CD14-positive monocyte (primary cell): ENCODE measurements around the gene GAD2. TPM values are rescaled to one million over a fixed set of nuclear protein-coding genes. Genes with fewer than 3 reads are reported as not detected.

Experiments
- DNase-seq, 3 donors: peaks; one replicate each; pipeline ENCODE4 v3.0.0-alpha.2; 2011 to 2022
- H2AFZ ChIP-seq: 2 replicates; pipeline ENCODE4 v1.6.0; 2012; ENCODE audit warnings: mild to moderate bottlenecking, low read depth, low read length, inconsistent platforms; ENCODE audit not compliant: insufficient read depth, poor library complexity, severe bottlenecking
- H3K27ac ChIP-seq, 2 donors: 1 replicate in 1 of 2; 2 replicates in 1 of 2; pipeline ENCODE4 v1.5.1; 2012 to 2013; ENCODE audit warnings: low read length in 2 of 2, control low read depth in 1 of 2, inconsistent platforms in 1 of 2, low read depth in 1 of 2, mild to moderate bottlenecking in 1 of 2
- H3K27me3 ChIP-seq, 2 donors: one replicate each; pipeline versions ENCODE4 v1.6.0 to v1.6.1; 2011 to 2013; ENCODE audit warnings: low read length in 2 of 2; ENCODE audit not compliant: control insufficient read depth in 2 of 2, insufficient read depth in 2 of 2
- H3K36me3 ChIP-seq, 2 donors: replicated peaks in 1 of 2; 1 replicate in 1 of 2; 2 replicates in 1 of 2; pipeline versions ENCODE4 v1.5.1 to v1.6.1; 2012 to 2013; ENCODE audit warnings: low read length in 2 of 2, control low read depth in 1 of 2, inconsistent platforms in 1 of 2, mild to moderate bottlenecking in 1 of 2; ENCODE audit not compliant: insufficient read depth in 2 of 2, control insufficient read depth in 1 of 2
- H3K4me1 ChIP-seq, 2 donors: 1 replicate in 1 of 2; 2 replicates in 1 of 2; pipeline versions ENCODE4 v1.5.1 to v1.6.1; 2012 to 2013; ENCODE audit warnings: low read length in 2 of 2, control low read depth in 1 of 2, inconsistent platforms in 1 of 2, mild to moderate bottlenecking in 1 of 2, moderate library complexity in 1 of 2; ENCODE audit not compliant: insufficient read depth in 2 of 2, control insufficient read depth in 1 of 2
- H3K4me2 ChIP-seq: replicated peaks from 2 replicates; pipeline ENCODE3; 2012; ENCODE audit warnings: low read length, moderate library complexity, mild to moderate bottlenecking; ENCODE audit not compliant: poor library complexity, severe bottlenecking; ENCODE audit errors: extremely low read depth
- H3K4me3 ChIP-seq, 3 experiments: fragments of 200-600 bp in 1 of 3; sonication (generic) in 1 of 3; replicated peaks in 1 of 3; 1 replicate in 2 of 3; 2 replicates in 1 of 3; pipeline ENCODE4 v1.5.1; 2011 to 2013; ENCODE audit warnings: low read length in 3 of 3, mild to moderate bottlenecking in 3 of 3, control low read depth in 2 of 3, low read depth in 2 of 3, inconsistent platforms in 1 of 3, moderate library complexity in 1 of 3
- H3K79me2 ChIP-seq: 2 replicates; pipeline ENCODE4 v1.6.0; 2012; ENCODE audit warnings: mild to moderate bottlenecking, control low read depth, inconsistent platforms, low read length, moderate library complexity; ENCODE audit not compliant: insufficient read depth
- H3K9ac ChIP-seq: 2 replicates; pipeline ENCODE4 v1.6.0; 2017; ENCODE audit warnings: low read length, mild to moderate bottlenecking; ENCODE audit not compliant: insufficient read depth, poor library complexity, severe bottlenecking
- H3K9me3 ChIP-seq, 2 donors: replicated peaks in 1 of 2; 1 replicate in 1 of 2; 2 replicates in 1 of 2; pipeline versions ENCODE4 v1.5.1 to v1.6.1; 2012 to 2013; ENCODE audit warnings: low read length in 2 of 2, control low read depth in 1 of 2; ENCODE audit not compliant: control insufficient read depth in 1 of 2, insufficient read depth in 1 of 2
- H4K20me1 ChIP-seq: 2 replicates; pipeline ENCODE4 v1.6.0; 2012; ENCODE audit warnings: mild to moderate bottlenecking, low read length, control low read depth, moderate library complexity; ENCODE audit not compliant: insufficient read depth
- H3K27ac Mint-ChIP-seq, 7 donors: one replicate each; pipeline ENCODE4 v1.8.0; 2020; ENCODE audit warnings: mild to moderate bottlenecking in 7 of 7, mixed read lengths in 7 of 7, moderate library complexity in 6 of 7, inconsistent platforms in 2 of 7
- H3K27me3 Mint-ChIP-seq, 3 donors: one replicate each; pipeline ENCODE4 v1.8.0; 2021 to 2022; ENCODE audit warnings: low read depth in 3 of 3, mild to moderate bottlenecking in 3 of 3, mixed read lengths in 3 of 3, moderate library complexity in 3 of 3, inconsistent platforms in 1 of 3
- H3K36me3 Mint-ChIP-seq, 2 donors: one replicate each; pipeline ENCODE4 v1.8.0; 2020; ENCODE audit warnings: mixed read lengths in 2 of 2, inconsistent platforms in 1 of 2, mild to moderate bottlenecking in 1 of 2
- H3K4me1 Mint-ChIP-seq: one replicate; pipeline ENCODE4 v1.8.0; 2020; ENCODE audit warnings: mild to moderate bottlenecking, mixed read lengths
- H3K4me3 Mint-ChIP-seq, 2 donors: one replicate each; pipeline ENCODE4 v1.8.0; 2020; ENCODE audit warnings: mild to moderate bottlenecking in 2 of 2, mixed read lengths in 2 of 2, moderate library complexity in 1 of 2
- H3K9me3 Mint-ChIP-seq, 7 donors: one replicate each; pipeline ENCODE4 v1.8.0; 2020 to 2022; ENCODE audit warnings: mixed read lengths in 7 of 7, mild to moderate bottlenecking in 6 of 7, moderate library complexity in 6 of 7, inconsistent platforms in 2 of 7
- CTCF ChIP-seq: fragments of 200-600 bp; IDR thresholded peaks from one replicate; pipeline ENCODE4 v1.8.0; 2022; ENCODE audit warnings: antibody characterized with exemption, mild to moderate bottlenecking
- whole genome bisulfite sequencing: methylation state at CpG from one replicate; pipeline ENCODE4 v1.1.5; 2013; ENCODE audit warnings: missing lambda C conversion rate; ENCODE audit not compliant: insufficient coverage; 5-methylcytosine and 5-hydroxymethylcytosine counted together
- intact Hi-C, 2 donors: fragments of 100-400 bp; cut with micrococcal nuclease; formaldehyde crosslinking; loops; one replicate each; pipeline versions ENCODE4 v1.15.0 to v1.15.1; 2023
- polyA plus RNA-seq, 3 donors: library from polyadenylated mRNA; depleted of rRNA in 1 of 3; unstranded in 2 of 3; stranded (reverse) in 1 of 3; fragments of 300-500 nt in 2 of 3; fragments of >200 nt in 1 of 3; fragmentation: Illumina TruSeq in 2 of 3; gene quantifications; 1 replicate in 2 of 3; 2 replicates in 1 of 3; pipeline ENCODE4 v1.2.3, GENCODE V29; 2012 to 2021

GAD2 gene
- polyA plus RNA-seq, 3 donors, result not detected

GRCh38 chr10:26232174-26232573, 15.6 kb downstream of the GAD2 start:
- 80% methylated on average over 5 of the region's 5 CpGs for WGBS
- H3K27me3 Mint-ChIP-seq, result peaks cover 14 to 26% (median 15%) of the 10 kb centered on the region in 3 donors
- no peak for TF ChIP-seq CTCF

DNA sequence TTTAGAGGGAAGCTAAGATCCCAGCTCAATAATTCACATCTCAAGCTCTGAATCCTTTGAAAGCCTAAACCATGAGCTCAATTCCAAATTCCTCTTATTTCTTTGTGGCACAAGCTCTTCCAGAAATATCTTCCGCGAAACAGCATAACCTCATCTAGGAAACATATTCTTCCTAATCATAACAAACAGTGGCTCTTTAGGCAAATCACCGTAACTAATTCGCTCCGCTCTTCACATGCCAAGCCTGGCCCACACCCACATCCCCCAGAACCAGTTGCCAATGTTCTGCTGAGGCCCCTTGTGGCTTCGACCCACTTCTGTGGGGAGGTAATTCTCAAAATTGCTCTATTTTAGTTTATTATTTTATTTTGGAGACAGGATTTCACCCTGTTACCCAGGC, 19.2 kb downstream of the GAD2 start:
- no peaks in the 10 kb centered on the region for H3K36me3 Mint-ChIP-seq
- intact Hi-C loops, result no loop called here
- Histone ChIP-seq H3K79me2 (no peaks in the 10 kb centered on the region), H2AFZ (no peak overlapping the region), H3K36me3 (no peaks in the 10 kb centered on the region), H3K9ac (no peak overlapping the region), H3K4me2 (no peak overlapping the region), H3K9me3 (no peaks in the 10 kb centered on the region), H3K27ac (no peak overlapping the region), H3K27me3 (no peaks in the 10 kb centered on the region), H3K4me3 (no peak overlapping the region), H4K20me1 (no peaks in the 10 kb centered on the region), H3K4me1 (no peaks in the 10 kb centered on the region)
- 70% methylated on average over 3 of the region's 6 CpGs for WGBS
- peaks cover 0 to 2% (median 0%) of the 10 kb centered on the region in 7 donors for H3K9me3 Mint-ChIP-seq
- no peaks in the 10 kb centered on the region for H3K4me1 Mint-ChIP-seq
- DNase-seq, result no peak
- TF ChIP-seq CTCF, result no peak
- peaks cover 7 to 15% (median 13%) of the 10 kb centered on the region in 3 donors for H3K27me3 Mint-ChIP-seq
- no peak overlapping the region for H3K27ac Mint-ChIP-seq
- peak overlapping the region in 1 of 2 donors; percentile 6 for H3K4me3 Mint-ChIP-seq

More at GRCh38 chr10:26232174-26232573, 15.6 kb downstream of the GAD2 start:
- H3K36me3 ChIP-seq, result no peaks in the 10 kb centered on the region
- H3K9me3 ChIP-seq, result no peaks in the 10 kb centered on the region
- DNase-seq, result no peak
- H3K27me3 ChIP-seq, result no peaks in the 10 kb centered on the region
- no peak overlapping the region for H3K4me3 Mint-ChIP-seq
- no peak overlapping the region for H3K9ac ChIP-seq
- H3K36me3 Mint-ChIP-seq, result no peaks in the 10 kb centered on the region
- H4K20me1 ChIP-seq, result no peaks in the 10 kb centered on the region
- no peak overlapping the region for H3K27ac ChIP-seq
- no peaks in the 10 kb centered on the region for H3K4me1 Mint-ChIP-seq
- no peak overlapping the region for H3K27ac Mint-ChIP-seq
- no peak overlapping the region for H3K4me3 ChIP-seq
- peaks cover 0 to 2% (median 0%) of the 10 kb centered on the region in 7 donors for H3K9me3 Mint-ChIP-seq
- intact Hi-C loops, result no loop called here
- no peak overlapping the region for H2AFZ ChIP-seq
- no peak overlapping the region for H3K4me2 ChIP-seq
- H3K79me2 ChIP-seq, result no peaks in the 10 kb centered on the region
- H3K4me1 ChIP-seq, result no peaks in the 10 kb centered on the region
